Panc1 (cell line): ENCODE results near the gene LARP4B. TPM values are rescaled to one million over a fixed set of nuclear protein-coding genes. Genes with fewer than 3 reads are reported as not detected.

Experiments
- ATAC-seq: fragments of 200-7000 bp; cut with Tn5 transposase; 2 replicates; pipeline ENCODE4 v1.9.1; 2020; ENCODE audit warnings: mild to moderate bottlenecking, moderate library complexity
- BruUV-seq: library from RNA; stranded (reverse); fragments of 400-500 nt; replicated peaks from 2 replicates; lab custom pipeline; 2021; lab: Mats Ljungman, UMichigan
- CTCF ChIA-PET: fragments of 300-600 bp; sonication (Branson Sonifier 250); formaldehyde crosslinking; loops from one replicate; lab custom pipeline; 2022; ENCODE audit warnings: antibody characterized with exemption; lab: Charles Lee
- POLR2A ChIA-PET: fragments of 300-600 bp; sonication (Branson Sonifier 250); formaldehyde crosslinking; loops from one replicate; lab custom pipeline; 2022; ENCODE audit warnings: antibody characterized with exemption; lab: Charles Lee
- DNase-seq: peaks from one replicate; pipeline ENCODE4 v3.0.0-alpha.2; 2010; ENCODE audit warnings: low read depth, low spot score
- H3K27ac ChIP-seq: 2 replicates; pipeline ENCODE4 v1.5.1; 2011; ENCODE audit warnings: mild to moderate bottlenecking, low read length, inconsistent platforms
- H3K27me3 ChIP-seq: fragments of 200-500 bp; sonication (Bioruptor generic); 2 replicates; pipeline ENCODE4 v1.6.0; 2014; ENCODE audit warnings: low read length, inconsistent platforms; ENCODE audit not compliant: control insufficient read depth, insufficient read depth
- H3K36me3 ChIP-seq: fragments of 200-500 bp; sonication (Bioruptor generic); 2 replicates; pipeline ENCODE4 v1.5.1; 2014; ENCODE audit warnings: inconsistent platforms, mild to moderate bottlenecking, low read length, moderate library complexity; ENCODE audit not compliant: control insufficient read depth, insufficient read depth
- H3K4me1 ChIP-seq: 2 replicates; pipeline ENCODE4 v1.5.1; 2011; ENCODE audit warnings: inconsistent platforms, mild to moderate bottlenecking, low read length, moderate library complexity; ENCODE audit not compliant: control insufficient read depth, insufficient read depth
- H3K4me3 ChIP-seq, 2 experiments: 2 replicates each; pipeline ENCODE4 v1.5.1; 2011 to 2012; ENCODE audit warnings: low read depth in 2 of 2, low read length in 2 of 2, mild to moderate bottlenecking in 2 of 2, inconsistent platforms in 1 of 2, moderate library complexity in 1 of 2
- H3K9me3 ChIP-seq: fragments of 200-500 bp; sonication (Bioruptor generic); 2 replicates; pipeline ENCODE4 v1.5.1; 2014; ENCODE audit warnings: low read depth, mild to moderate bottlenecking, inconsistent platforms, low read length, moderate library complexity; ENCODE audit not compliant: control insufficient read depth, insufficient read depth
- POLR2AphosphoS5 ChIP-seq: IDR thresholded peaks from 2 replicates; pipeline ENCODE4 v1.6.1; 2012; ENCODE audit warnings: mild to moderate bottlenecking, low read depth, low read length, moderate library complexity
- SIN3A ChIP-seq: IDR thresholded peaks from 2 replicates; pipeline ENCODE4 v1.6.1; 2012; ENCODE audit warnings: low read depth, mild to moderate bottlenecking, low read length, moderate library complexity, borderline replicate concordance; ENCODE audit not compliant: insufficient read depth
- TCF7L2 ChIP-seq: IDR thresholded peaks from 2 replicates; pipeline ENCODE4 v1.6.1; 2011; ENCODE audit warnings: mild to moderate bottlenecking, low read depth, low read length, inconsistent platforms
- in situ Hi-C: cut with HindIII; loops from 2 replicates; pipeline ENCODE4 v1.10.0; 2016; ENCODE audit warnings: low sequenced_read_pairs, low pct_unique_long_range_greater_than_20kb
- intact Hi-C: fragments of 100-400 bp; cut with micrococcal nuclease; formaldehyde crosslinking; loops from one replicate; pipeline ENCODE4 v1.10.0; 2022; ENCODE audit not compliant: unreplicated experiment
- total RNA-seq: library from RNA; stranded (reverse); gene quantifications from one replicate; pipeline ENCODE4 v1.2.1, GENCODE V29; 2021; ENCODE audit not compliant: unreplicated experiment
- TF ChIP-seq, protein P1 (sequence below): fragments of 450-650 bp; IDR thresholded peaks from 2 replicates; pipeline ENCODE4 v1.5.1; 2017; ENCODE audit warnings: mild to moderate bottlenecking
- TF ChIP-seq, protein P2 (sequence below), 2 experiments: IDR thresholded peaks; 2 replicates each; pipeline ENCODE4 v1.6.1; 2011 to 2012; ENCODE audit warnings: low read depth in 2 of 2, control low read depth in 1 of 2, low read length in 1 of 2, mild to moderate bottlenecking in 1 of 2, moderate library complexity in 1 of 2; ENCODE audit not compliant: insufficient read depth in 1 of 2

The LARP4B gene
- total RNA-seq, 1 experiment from 2014 or later: 87.0 TPM

DNA sequence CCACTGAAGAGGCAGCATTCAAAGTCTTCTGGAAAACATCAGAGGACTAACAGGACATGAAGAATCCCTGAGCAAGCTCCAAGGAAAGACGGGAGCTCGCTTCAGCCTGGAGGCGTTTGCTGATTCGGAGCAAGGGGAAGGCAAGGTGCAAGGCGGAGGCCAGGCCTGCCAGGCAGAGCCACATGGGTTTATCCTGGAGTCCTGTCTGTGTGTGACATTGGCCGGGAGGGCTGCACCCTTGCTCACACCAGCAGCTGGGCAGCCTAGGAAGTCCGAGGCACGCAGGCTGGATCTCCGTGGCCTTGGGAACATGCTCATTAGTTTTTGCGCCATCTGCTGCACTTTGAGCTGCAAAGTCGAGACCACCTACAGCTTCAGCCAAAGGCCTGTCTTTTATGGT is 22.3 kb upstream of the LARP4B start:
- intact Hi-C loops: no loop called here
- in situ Hi-C loops: no loop called here
- Histone ChIP-seq H3K9me3 (no peaks in the 10 kb centered on the region), H3K36me3 (no peaks in the 10 kb centered on the region), H3K27ac (no peak overlapping the region), H3K4me3 (no peak overlapping the region), H3K4me1 (no peaks in the 10 kb centered on the region), H3K27me3 (no peaks in the 10 kb centered on the region)
- ChIA-PET POLR2A (no interaction called here), CTCF (no interaction called here)
- DNase-seq (no peak), ATAC-seq (no peak)
- TF ChIP-seq, protein P1, sequence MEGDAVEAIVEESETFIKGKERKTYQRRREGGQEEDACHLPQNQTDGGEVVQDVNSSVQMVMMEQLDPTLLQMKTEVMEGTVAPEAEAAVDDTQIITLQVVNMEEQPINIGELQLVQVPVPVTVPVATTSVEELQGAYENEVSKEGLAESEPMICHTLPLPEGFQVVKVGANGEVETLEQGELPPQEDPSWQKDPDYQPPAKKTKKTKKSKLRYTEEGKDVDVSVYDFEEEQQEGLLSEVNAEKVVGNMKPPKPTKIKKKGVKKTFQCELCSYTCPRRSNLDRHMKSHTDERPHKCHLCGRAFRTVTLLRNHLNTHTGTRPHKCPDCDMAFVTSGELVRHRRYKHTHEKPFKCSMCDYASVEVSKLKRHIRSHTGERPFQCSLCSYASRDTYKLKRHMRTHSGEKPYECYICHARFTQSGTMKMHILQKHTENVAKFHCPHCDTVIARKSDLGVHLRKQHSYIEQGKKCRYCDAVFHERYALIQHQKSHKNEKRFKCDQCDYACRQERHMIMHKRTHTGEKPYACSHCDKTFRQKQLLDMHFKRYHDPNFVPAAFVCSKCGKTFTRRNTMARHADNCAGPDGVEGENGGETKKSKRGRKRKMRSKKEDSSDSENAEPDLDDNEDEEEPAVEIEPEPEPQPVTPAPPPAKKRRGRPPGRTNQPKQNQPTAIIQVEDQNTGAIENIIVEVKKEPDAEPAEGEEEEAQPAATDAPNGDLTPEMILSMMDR: no peak
- TF ChIP-seq POLR2AphosphoS5: no peak
- TF ChIP-seq TCF7L2: no peak
- no peak for TF ChIP-seq SIN3A
- TF ChIP-seq, protein P2, sequence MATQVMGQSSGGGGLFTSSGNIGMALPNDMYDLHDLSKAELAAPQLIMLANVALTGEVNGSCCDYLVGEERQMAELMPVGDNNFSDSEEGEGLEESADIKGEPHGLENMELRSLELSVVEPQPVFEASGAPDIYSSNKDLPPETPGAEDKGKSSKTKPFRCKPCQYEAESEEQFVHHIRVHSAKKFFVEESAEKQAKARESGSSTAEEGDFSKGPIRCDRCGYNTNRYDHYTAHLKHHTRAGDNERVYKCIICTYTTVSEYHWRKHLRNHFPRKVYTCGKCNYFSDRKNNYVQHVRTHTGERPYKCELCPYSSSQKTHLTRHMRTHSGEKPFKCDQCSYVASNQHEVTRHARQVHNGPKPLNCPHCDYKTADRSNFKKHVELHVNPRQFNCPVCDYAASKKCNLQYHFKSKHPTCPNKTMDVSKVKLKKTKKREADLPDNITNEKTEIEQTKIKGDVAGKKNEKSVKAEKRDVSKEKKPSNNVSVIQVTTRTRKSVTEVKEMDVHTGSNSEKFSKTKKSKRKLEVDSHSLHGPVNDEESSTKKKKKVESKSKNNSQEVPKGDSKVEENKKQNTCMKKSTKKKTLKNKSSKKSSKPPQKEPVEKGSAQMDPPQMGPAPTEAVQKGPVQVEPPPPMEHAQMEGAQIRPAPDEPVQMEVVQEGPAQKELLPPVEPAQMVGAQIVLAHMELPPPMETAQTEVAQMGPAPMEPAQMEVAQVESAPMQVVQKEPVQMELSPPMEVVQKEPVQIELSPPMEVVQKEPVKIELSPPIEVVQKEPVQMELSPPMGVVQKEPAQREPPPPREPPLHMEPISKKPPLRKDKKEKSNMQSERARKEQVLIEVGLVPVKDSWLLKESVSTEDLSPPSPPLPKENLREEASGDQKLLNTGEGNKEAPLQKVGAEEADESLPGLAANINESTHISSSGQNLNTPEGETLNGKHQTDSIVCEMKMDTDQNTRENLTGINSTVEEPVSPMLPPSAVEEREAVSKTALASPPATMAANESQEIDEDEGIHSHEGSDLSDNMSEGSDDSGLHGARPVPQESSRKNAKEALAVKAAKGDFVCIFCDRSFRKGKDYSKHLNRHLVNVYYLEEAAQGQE (IDR thresholded peaks at IDR 0.05; ENCODE audit: insufficient read depth in 1 of 2, low read depth in 2 of 2, low read length in 1 of 2): no peak
- no TSS peak for BruUV-seq

DNA sequence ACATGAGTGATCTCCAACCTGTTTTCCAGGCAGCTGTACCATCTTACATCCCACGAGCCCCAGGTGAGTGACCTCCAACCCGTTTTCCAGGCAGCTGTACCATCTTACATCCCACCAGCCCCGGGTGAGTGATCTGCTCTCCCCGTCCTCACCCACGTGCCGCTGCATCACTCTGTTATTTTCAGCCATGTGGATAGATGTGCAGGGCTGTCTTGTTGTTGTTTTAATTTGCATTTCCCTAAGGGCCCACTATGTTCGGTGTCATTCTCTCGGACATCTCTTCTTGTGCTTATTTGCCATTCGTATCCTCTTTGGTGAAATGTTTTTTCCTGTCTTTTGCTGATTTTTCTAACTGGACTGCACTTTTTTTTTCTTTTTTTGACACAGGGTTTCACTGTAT is 17.9 kb upstream of the LARP4B start:
- ChIA-PET POLR2A (no interaction called here), CTCF (no interaction called here)
- Histone ChIP-seq H3K27ac (no peak overlapping the region), H3K4me3 (no peak overlapping the region), H3K36me3 (no peaks in the 10 kb centered on the region), H3K27me3 (no peaks in the 10 kb centered on the region), H3K9me3 (no peaks in the 10 kb centered on the region), H3K4me1 (no peaks in the 10 kb centered on the region)
- DNase-seq (no peak), ATAC-seq (no peak)
- TF ChIP-seq, protein P1: no peak
- no peak for TF ChIP-seq POLR2AphosphoS5
- no peak for TF ChIP-seq TCF7L2
- TF ChIP-seq, protein P2 (IDR thresholded peaks at IDR 0.05; ENCODE audit: insufficient read depth in 1 of 2, low read depth in 2 of 2, low read length in 1 of 2): no peak
- no peak for TF ChIP-seq SIN3A
- no TSS peak for BruUV-seq
- intact Hi-C loops (no loop called here), in situ Hi-C loops (no loop called here)
